GM19238 (cell line): ENCODE measurements around the gene SRF.

Experiments used
- DNase-seq: peaks from one replicate; pipeline ENCODE4 v3.0.0; 2011; ENCODE audit warnings: low spot score; ENCODE audit not compliant: insufficient read length

SRF gene

GRCh38 chr6:43147691-43148477 is 23.2 kb upstream of the SRF start:
- DNase-seq: no peak

DNA sequence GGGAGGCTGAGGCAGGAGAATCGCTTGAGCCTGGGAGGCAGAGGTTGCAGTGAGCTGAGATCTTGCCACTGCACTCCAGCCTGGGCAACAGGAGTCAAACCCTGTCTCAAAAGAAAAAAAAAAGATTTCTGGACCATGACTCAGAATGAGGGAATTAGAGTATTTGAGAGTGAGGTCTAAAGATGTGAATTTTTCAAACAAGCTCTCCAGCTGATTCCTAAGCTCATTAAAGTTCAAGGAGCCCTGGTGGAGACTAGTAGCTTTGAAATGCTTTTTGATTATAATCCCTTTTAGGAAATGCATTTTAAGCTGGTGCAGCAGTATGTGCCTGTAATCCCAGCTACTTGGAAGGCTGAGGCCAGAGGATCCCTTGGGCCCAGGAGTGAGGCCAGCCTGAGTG is 21.8 kb upstream of the SRF start:
- DNase-seq: no peak

DNA sequence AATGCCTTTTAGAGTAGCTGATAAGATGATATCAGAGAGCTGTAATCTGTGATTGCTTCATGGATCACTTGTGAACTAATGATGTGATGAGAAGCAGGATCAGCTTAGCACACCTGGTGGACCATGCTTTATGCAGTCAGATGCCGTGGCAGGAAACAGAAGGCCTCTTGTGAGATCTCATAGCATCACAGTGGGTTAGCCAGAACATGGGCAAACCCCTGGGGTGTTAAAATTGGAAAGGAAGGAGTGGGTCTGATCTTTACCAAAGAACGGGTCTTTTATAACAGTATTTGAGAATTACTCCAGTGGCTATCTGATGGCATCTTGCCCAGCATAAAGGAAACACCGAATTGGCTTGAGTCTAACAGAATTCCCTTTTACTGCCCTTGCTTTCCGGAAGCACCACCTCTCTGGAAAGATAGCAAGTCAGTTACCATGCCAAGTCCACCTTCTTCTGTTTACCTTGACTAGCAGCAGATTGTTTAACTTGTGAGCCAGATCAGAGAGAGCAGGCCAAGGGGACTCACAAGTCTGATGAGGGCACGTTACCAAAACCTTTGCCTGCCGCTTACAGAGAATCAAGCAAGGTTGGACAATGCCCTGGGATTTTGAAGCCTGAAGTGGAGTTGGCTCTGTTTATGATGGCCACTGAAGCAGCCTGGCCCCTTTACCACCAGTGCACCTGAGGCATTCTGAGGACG is 20.9 kb upstream of the SRF start:
- DNase-seq: no peak

DNA sequence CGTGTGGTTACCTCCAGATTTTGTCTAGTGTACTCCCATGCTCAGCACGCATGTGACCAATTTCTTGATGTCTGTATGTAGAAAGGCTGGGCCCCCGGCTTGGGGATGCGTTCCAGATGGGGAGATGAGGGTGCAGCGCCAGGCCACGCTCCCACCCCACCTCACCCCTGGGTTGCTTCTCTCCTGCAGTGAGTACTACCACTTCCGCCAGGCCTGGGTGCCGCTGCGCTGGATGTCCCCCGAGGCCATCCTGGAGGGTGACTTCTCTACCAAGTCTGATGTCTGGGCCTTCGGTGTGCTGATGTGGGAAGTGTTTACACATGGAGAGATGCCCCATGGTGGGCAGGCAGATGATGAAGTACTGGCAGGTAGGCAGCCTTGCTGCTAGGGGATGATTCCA is 11.5 kb upstream of the SRF start:
- no peak for DNase-seq

- DNase-seq: no peak
These were observed 7.2 kb upstream of the SRF start for GRCh38 chr6:43163899-43164298.

DNA sequence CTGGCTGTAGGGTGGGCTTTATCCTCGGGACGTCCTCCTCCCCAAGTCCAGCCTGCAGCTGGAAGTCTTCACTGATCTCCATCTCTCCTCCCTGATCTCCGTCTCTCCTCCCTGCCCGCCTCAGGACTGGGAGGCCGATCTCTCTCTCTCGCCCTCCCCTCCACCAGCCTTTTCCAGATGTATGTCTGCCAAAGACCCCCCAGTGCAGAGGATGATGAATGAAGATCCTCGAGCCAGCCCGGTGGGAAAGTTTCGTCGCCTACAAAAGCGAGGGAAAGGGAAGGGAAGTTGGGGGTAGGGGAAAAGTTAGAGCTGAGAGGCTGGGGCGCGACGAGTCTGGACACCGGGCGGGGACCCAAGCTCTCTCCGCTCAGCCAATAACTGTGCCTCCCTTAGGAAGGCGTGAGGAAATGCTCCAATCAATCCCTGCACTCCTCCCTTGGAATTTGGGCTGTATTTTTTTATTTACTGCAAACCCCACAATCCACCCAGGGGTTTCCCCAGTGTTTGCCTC is 595 bp upstream of the SRF start:
- no peak for DNase-seq

DNA sequence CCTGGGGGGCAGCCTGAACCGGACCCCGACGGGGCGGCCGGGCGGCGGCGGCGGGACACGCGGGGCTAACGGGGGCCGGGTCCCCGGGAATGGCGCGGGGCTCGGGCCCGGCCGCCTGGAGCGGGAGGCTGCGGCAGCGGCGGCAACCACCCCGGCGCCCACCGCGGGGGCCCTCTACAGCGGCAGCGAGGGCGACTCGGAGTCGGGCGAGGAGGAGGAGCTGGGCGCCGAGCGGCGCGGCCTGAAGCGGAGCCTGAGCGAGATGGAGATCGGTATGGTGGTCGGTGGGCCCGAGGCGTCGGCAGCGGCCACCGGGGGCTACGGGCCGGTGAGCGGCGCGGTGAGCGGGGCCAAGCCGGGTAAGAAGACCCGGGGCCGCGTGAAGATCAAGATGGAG is 636 bp downstream of the SRF start:
- DNase-seq: peak; percentile 19

DNA sequence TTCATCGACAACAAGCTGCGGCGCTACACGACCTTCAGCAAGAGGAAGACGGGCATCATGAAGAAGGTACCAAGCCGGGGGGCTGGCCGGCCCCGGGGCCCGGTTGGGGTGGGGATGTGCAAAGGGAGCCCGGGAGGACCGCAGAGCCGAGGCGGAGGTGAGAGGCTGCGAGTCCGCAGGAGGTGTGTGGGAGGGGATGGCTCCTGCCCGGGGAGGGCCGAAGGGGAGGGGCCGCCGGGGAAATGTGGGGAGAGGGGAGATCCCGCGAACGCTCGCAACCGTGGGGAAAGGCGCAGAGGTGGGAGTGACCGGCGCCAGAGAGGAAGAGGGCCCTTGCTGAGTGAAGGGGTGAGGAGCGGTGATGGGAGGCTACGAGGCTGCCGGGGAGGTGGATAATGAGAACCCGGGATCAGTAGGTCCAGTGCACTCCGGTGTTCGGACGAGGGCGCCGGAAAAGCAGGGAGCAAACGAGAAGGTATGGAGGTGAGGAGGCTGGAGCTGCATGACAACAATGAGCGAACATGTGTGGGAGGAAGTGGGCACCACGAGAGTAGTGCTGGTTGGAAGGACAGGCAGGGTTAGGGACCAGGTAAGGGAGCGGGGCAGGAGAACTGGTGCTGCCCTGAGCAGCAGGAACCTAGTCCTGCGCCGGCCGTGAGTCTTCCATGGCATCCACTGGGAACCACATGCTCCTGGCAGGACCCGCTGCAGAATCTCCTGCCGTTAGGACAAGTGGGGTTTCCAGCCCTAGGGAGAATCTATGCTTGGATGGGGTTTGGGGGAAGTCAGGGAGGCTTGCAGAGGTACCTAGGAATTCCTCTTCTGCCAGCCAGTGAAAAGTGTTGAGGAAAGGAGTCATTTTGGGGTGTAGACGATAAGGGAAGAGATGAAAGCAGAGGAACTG is 1.3 kb downstream of the SRF start:
- DNase-seq: peak; percentile 31

- DNase-seq: no peak
These were observed 2.7 kb downstream of the SRF start for GRCh38 chr6:43173591-43174262.

- DNase-seq: peak; percentile 99
These were observed 3.4 kb downstream of the SRF start for GRCh38 chr6:43174263-43175112.

DNA sequence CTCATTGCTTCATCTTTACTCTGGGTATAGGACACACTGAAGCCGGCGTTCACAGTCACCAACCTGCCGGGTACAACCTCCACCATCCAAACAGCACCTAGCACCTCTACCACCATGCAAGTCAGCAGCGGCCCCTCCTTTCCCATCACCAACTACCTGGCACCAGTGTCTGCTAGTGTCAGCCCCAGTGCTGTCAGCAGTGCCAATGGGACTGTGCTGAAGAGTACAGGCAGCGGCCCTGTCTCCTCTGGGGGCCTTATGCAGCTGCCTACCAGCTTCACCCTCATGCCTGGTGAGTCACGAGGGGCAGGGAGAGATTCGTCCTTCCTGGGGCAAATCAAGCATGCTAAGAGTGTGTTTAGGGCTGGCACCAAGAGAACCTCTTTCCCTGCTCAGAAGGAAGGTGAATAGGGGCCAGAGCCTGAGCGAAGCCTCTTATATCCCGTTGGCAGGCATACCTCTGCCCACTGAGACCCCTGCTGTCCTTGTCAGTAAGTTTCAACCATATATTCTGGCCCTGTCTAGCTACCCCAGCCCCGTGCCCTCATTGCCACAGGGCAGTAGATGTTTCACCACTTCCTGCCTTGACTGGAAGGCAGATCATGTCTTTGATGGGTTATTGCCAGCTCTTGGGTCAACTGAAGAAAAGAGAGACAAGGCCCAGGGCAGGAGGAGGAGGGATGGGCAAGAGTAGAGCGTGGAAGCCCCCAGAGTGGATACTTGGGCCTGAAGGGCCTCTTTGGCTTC is 4.8 kb downstream of the SRF start:
- no peak for DNase-seq

DNA sequence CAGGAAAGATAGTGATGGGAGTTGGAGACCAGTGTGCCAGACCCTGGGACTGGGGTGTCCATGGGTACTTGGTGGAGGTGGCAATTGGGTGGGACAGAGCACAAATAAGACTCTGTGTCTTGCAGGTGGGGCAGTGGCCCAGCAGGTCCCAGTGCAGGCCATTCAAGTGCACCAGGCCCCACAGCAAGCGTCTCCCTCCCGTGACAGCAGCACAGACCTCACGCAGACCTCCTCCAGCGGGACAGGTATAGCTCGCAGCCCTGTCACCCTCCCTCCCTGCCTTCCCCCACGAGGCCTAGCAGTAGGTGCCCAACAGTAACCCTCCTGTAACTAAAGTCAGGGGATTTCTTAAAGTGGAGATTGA is 5.3 kb downstream of the SRF start:
- no peak for DNase-seq

DNA sequence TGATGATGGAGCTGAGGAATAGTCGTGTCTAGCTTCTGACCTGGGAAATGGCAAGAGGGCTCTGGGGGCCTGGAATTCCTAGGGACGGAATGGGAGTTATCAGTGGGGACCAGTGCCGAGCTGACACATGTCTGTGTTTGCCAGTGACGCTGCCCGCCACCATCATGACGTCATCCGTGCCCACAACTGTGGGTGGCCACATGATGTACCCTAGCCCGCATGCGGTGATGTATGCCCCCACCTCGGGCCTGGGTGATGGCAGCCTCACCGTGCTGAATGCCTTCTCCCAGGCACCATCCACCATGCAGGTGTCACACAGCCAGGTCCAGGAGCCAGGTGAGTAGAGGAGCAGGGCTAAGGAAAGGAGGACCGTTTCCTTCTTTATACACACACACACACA is 7.1 kb downstream of the SRF start:
- no peak for DNase-seq

- DNase-seq: no peak
These were observed 8.1 kb downstream of the SRF start for GRCh38 chr6:43178951-43179830.

GRCh38 chr6:43180058-43180457 is 9.0 kb downstream of the SRF start:
- no peak for DNase-seq

GRCh38 chr6:43180985-43181384 is 9.9 kb downstream of the SRF start:
- no peak for DNase-seq

DNA sequence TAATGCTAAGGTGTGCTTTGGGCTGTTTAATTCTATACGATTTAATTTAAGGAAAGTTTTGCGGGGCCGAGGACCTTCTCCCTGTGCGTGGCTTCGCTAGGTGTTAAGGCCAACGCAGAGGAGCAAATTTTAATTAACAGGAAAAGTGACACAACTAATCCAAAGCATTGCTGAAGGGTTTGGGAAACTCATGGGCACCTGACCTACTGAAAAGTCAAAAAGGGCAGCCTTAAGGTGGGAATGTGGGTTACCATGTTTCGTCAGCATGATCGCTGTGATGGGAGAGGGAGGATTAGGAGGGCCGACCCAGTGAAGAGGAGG is 10.5 kb downstream of the SRF start:
- DNase-seq: no peak

- peak; percentile 95 for DNase-seq
These were observed 11.1 kb downstream of the SRF start, which contains the start of gene CUL9 for GRCh38 chr6:43181942-43182860. Gene CUL9, plus strand, starts transcription at chr6:43182196. Its CDS starts 2,115 bp downstream, at chr6:43184311.
